HFFc6 (cell line): ENCODE measurements around the gene PDZK1. TPM values are rescaled to one million over a fixed set of nuclear protein-coding genes. Genes with fewer than 3 reads are reported as not detected.
"Not testable (repeated sequence)": the region's sequence is repeated elsewhere in the genome, so short reads cannot be mapped to it uniquely, and the experiment has no call there.

Source experiments
- DNase-seq: peaks from one replicate; pipeline ENCODE4 v3.0.0-alpha.2; 2018
- H3K27ac Mint-ChIP-seq: 2 replicates; pipeline ENCODE4 v1.8.0; 2020; ENCODE audit warnings: mild to moderate bottlenecking, mixed read lengths
- H3K27me3 Mint-ChIP-seq: 2 replicates; pipeline ENCODE4 v1.8.0; 2021; ENCODE audit warnings: mild to moderate bottlenecking, moderate library complexity, mixed read lengths; ENCODE audit not compliant: insufficient read depth
- H3K36me3 Mint-ChIP-seq: 2 replicates; pipeline ENCODE4 v1.8.0; 2021; ENCODE audit warnings: low read depth, mixed read lengths
- H3K4me1 Mint-ChIP-seq: 2 replicates; pipeline ENCODE4 v1.8.0; 2020; ENCODE audit warnings: low read depth, mixed read lengths
- H3K4me3 Mint-ChIP-seq: 2 replicates; pipeline ENCODE4 v1.8.0; 2020; ENCODE audit warnings: mild to moderate bottlenecking, moderate library complexity, mixed read lengths
- H3K9me3 Mint-ChIP-seq: 2 replicates; pipeline ENCODE4 v1.8.0; 2020; ENCODE audit warnings: mild to moderate bottlenecking, mixed read lengths
- CTCF ChIP-seq: fragments of 200-600 bp; sonication (generic); IDR thresholded peaks from 2 replicates; pipeline ENCODE4 v1.5.0; 2021; ENCODE audit warnings: antibody characterized with exemption, mild to moderate bottlenecking
- total RNA-seq, 6 experiments: library from RNA; stranded (reverse); fragmentation: NEBNext Ultra II Directional; extraction: Animal tissue kit (Norgen Biotek cat#: 25700); gene quantifications; 2 replicates in 1 of 6; 3 replicates in 5 of 6; pipeline ENCODE4 v1.2.3, GENCODE V29; 2021

The PDZK1 gene
- total RNA-seq, 6 experiments from 2014 or later: 0.50 to 1.5 (median 0.88) TPM

GRCh38 chr1:145688924-145689323 lies 18.2 kb downstream of the PDZK1 start:
- no peak for TF ChIP-seq CTCF
- no peaks in the 10 kb centered on the region for H3K9me3 Mint-ChIP-seq
- no peak overlapping the region for H3K27ac Mint-ChIP-seq
- H3K4me3 Mint-ChIP-seq: no peak overlapping the region
- peaks cover 28% of the 10 kb centered on the region for H3K4me1 Mint-ChIP-seq
- H3K36me3 Mint-ChIP-seq: 0 out of 2 replicates have a peak, but pooled peaks cover 4% of the 10 kb centered on the region
- no peaks in the 10 kb centered on the region; the same call in 1 of the 2 replicates for H3K27me3 Mint-ChIP-seq
- no peak for DNase-seq

- no peak for DNase-seq
- Mint-ChIP-seq H3K27me3 (no peaks in the 10 kb centered on the region; the same call in 1 of the 2 replicates), H3K9me3 (no peaks in the 10 kb centered on the region), H3K27ac (no peak overlapping the region), H3K36me3 (0 out of 2 replicates have a peak, but pooled peaks cover 4% of the 10 kb centered on the region), H3K4me1 (peaks cover 28% of the 10 kb centered on the region), H3K4me3 (no peak overlapping the region)
- no peak for TF ChIP-seq CTCF
Observed at GRCh38 chr1:145688328-145688727, 18.8 kb downstream of the PDZK1 start.

GRCh38 chr1:145686078-145686477 lies 21.1 kb downstream of the PDZK1 start:
- not testable (repeated sequence) for H3K27me3 Mint-ChIP-seq, H3K27ac Mint-ChIP-seq, H3K36me3 Mint-ChIP-seq, H3K4me3 Mint-ChIP-seq, DNase-seq, H3K9me3 Mint-ChIP-seq
- H3K4me1 Mint-ChIP-seq: peaks cover 17% of the 10 kb centered on the region

- H3K36me3 Mint-ChIP-seq: not testable (repeated sequence)
Observed at GRCh38 chr1:145684858-145685257, 22.3 kb downstream of the PDZK1 start.

GRCh38 chr1:145673217-145673616 lies 34.0 kb downstream of the PDZK1 start:
- H3K4me3 Mint-ChIP-seq, H3K27me3 Mint-ChIP-seq: not testable (repeated sequence)

More at GRCh38 chr1:145684858-145685257, 22.3 kb downstream of the PDZK1 start:
- not testable (repeated sequence) for H3K4me3 Mint-ChIP-seq, H3K4me1 Mint-ChIP-seq, H3K27ac Mint-ChIP-seq, H3K9me3 Mint-ChIP-seq, DNase-seq, H3K27me3 Mint-ChIP-seq

GRCh38 chr1:145670995-145671745 lies 36.0 kb downstream of the PDZK1 start:
- not testable (repeated sequence) for H3K27ac Mint-ChIP-seq, H3K36me3 Mint-ChIP-seq, H3K4me1 Mint-ChIP-seq, DNase-seq, H3K9me3 Mint-ChIP-seq, H3K27me3 Mint-ChIP-seq, H3K4me3 Mint-ChIP-seq

More at GRCh38 chr1:145673217-145673616, 34.0 kb downstream of the PDZK1 start:
- not testable (repeated sequence) for DNase-seq, H3K27ac Mint-ChIP-seq, H3K4me1 Mint-ChIP-seq, H3K36me3 Mint-ChIP-seq, H3K9me3 Mint-ChIP-seq

GRCh38 chr1:145665015-145665414 lies 42.2 kb downstream of the PDZK1 start:
- peaks cover 13% of the 10 kb centered on the region; the same call in 1 of the 2 replicates for H3K36me3 Mint-ChIP-seq
- H3K27ac Mint-ChIP-seq, H3K9me3 Mint-ChIP-seq, H3K4me1 Mint-ChIP-seq, DNase-seq, H3K4me3 Mint-ChIP-seq, H3K27me3 Mint-ChIP-seq: not testable (repeated sequence)

GRCh38 chr1:145662502-145662901 lies 44.7 kb downstream of the PDZK1 start:
- H3K4me3 Mint-ChIP-seq, H3K9me3 Mint-ChIP-seq, H3K27me3 Mint-ChIP-seq: not testable (repeated sequence)

GRCh38 chr1:145656245-145656943 lies 50.8 kb downstream of the PDZK1 start:
- not testable (repeated sequence) for H3K4me3 Mint-ChIP-seq, H3K27me3 Mint-ChIP-seq, DNase-seq, H3K27ac Mint-ChIP-seq, H3K9me3 Mint-ChIP-seq
- H3K4me1 Mint-ChIP-seq: peaks cover 12% of the 10 kb centered on the region
- H3K36me3 Mint-ChIP-seq: peaks cover 15% of the 10 kb centered on the region

More at GRCh38 chr1:145662502-145662901, 44.7 kb downstream of the PDZK1 start:
- not testable (repeated sequence) for H3K4me1 Mint-ChIP-seq, DNase-seq, H3K27ac Mint-ChIP-seq
- H3K36me3 Mint-ChIP-seq: peaks cover 13% of the 10 kb centered on the region; the same call in 1 of the 2 replicates

- not testable (repeated sequence) for H3K27ac Mint-ChIP-seq, H3K36me3 Mint-ChIP-seq, H3K27me3 Mint-ChIP-seq, H3K9me3 Mint-ChIP-seq, DNase-seq, H3K4me3 Mint-ChIP-seq, H3K4me1 Mint-ChIP-seq
Observed at GRCh38 chr1:145643990-145644389, 63.2 kb downstream of the PDZK1 start.

GRCh38 chr1:145641886-145642285 lies 65.3 kb downstream of the PDZK1 start:
- not testable (repeated sequence) for H3K36me3 Mint-ChIP-seq, DNase-seq, H3K9me3 Mint-ChIP-seq, H3K27me3 Mint-ChIP-seq, H3K4me3 Mint-ChIP-seq, H3K27ac Mint-ChIP-seq, H3K4me1 Mint-ChIP-seq
